Retinal pigment epithelial cell (primary cell): ENCODE data around the gene PDGFD.

Experiments
- DNase-seq: peaks from one replicate; pipeline ENCODE4 v3.0.0-alpha.2; 2010; ENCODE audit warnings: low read depth
- H3K4me3 ChIP-seq: 2 replicates; pipeline ENCODE4 v1.5.1; 2011; ENCODE audit warnings: mild to moderate bottlenecking, low read length, control low read depth, moderate library complexity
- TF ChIP-seq, protein P1 (sequence below): conservative IDR thresholded peaks from 2 replicates; pipeline ENCODE4 v1.5.1; 2011; ENCODE audit warnings: low read depth, low read length, control low read depth, inconsistent platforms

PDGFD gene

DNA sequence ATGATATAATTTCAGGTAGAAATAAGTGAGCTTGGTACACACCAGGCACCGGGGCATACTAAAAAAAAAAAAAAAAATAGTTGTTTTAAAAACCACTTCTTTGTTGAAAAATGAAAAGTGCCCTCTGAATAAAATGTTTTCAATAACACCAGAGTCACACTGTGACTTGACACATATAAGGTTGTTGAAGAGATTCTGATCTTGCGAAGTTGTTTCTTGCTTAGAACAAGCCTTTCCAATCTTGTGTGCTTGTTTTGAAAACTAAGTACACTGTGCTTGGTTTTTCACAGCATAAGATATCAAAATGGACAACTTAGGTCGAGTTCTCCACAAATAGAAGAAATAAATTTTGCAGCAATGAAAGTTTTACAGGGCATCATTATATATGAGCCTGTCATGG, 17.0 kb downstream of the PDGFD start:
- H3K4me3 ChIP-seq, result no peak overlapping the region
- no peak for DNase-seq
- TF ChIP-seq, protein P1, sequence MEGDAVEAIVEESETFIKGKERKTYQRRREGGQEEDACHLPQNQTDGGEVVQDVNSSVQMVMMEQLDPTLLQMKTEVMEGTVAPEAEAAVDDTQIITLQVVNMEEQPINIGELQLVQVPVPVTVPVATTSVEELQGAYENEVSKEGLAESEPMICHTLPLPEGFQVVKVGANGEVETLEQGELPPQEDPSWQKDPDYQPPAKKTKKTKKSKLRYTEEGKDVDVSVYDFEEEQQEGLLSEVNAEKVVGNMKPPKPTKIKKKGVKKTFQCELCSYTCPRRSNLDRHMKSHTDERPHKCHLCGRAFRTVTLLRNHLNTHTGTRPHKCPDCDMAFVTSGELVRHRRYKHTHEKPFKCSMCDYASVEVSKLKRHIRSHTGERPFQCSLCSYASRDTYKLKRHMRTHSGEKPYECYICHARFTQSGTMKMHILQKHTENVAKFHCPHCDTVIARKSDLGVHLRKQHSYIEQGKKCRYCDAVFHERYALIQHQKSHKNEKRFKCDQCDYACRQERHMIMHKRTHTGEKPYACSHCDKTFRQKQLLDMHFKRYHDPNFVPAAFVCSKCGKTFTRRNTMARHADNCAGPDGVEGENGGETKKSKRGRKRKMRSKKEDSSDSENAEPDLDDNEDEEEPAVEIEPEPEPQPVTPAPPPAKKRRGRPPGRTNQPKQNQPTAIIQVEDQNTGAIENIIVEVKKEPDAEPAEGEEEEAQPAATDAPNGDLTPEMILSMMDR, result no peak

GRCh38 chr11:104146421-104146820, 17.5 kb downstream of the PDGFD start:
- no peak for DNase-seq
- H3K4me3 ChIP-seq, result no peak overlapping the region
- TF ChIP-seq, protein P1, result no peak

DNA sequence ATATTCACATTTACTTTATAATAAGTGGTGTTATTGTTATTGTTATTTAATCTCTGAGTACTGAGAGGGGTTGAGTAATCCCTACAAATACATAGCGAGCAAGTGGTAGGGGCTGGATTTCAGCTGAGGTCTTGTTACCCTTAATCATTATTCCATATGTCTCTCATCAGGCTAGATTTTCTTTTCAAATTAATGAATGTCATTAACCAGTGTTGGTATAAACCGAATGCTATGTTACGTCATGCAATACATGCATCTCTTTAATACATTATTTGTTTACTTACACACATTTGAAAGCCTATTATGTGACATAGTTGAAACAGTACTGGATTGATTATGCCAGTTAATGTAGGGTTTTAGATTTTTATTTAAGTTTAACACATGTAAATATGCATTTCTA, 18.9 kb downstream of the PDGFD start:
- TF ChIP-seq, protein P1, result no peak
- no peak overlapping the region for H3K4me3 ChIP-seq

GRCh38 chr11:104142698-104143097, 21.2 kb downstream of the PDGFD start:
- H3K4me3 ChIP-seq, result no peak overlapping the region
- TF ChIP-seq, protein P1, result no peak
- DNase-seq, result no peak

More for the DNA sequence above, 18.9 kb downstream of the PDGFD start:
- DNase-seq, result no peak

DNA sequence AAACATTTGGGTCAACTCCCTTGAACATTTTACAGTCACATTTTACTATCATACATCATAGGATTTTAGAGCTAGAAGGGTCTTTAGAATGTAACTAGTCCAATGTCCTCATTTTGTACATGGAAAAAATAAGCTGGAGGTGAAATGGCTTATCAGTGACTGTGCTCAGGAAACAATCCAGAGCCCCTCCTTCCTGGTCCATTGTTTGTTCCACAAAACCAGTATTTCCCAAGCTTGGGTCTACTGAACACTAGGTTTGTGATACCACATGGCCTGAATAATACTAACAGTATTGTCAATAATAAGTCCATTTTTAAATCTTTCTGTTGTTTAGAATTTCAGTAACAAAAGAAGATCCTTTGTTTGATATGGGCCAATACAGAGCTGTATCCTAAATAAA, 27.1 kb downstream of the PDGFD start:
- no peak overlapping the region for H3K4me3 ChIP-seq
- DNase-seq, result no peak
- TF ChIP-seq, protein P1, result no peak

GRCh38 chr11:104134745-104135144, 29.2 kb downstream of the PDGFD start:
- TF ChIP-seq, protein P1, result no peak
- DNase-seq, result no peak
- H3K4me3 ChIP-seq, result no peak overlapping the region

DNA sequence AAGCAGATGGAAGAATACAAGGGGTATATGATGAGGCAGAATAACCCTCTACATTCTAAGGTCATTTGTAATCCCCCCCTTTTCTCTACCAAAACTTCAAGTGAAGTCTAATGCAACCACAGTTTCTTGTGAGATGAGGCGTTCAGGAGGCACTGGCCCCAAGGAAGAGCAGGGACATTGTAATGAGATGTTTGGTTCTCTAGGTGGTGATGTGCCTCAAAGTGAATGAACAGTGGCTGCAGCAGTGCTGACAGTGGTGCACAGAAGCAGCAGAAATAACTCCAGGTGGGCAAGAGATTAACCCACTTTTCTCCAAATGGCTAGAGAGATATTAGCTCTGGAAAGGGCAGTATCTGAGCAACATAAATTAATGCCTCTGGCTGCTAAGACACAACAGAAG, 33.8 kb downstream of the PDGFD start:
- DNase-seq, result no peak
- TF ChIP-seq, protein P1, result no peak
- H3K4me3 ChIP-seq, result no peak overlapping the region
